IMR-90 (cell line): Measurements from ENCODE around the gene ADAMTSL2. TPM values are rescaled to one million over a fixed set of nuclear protein-coding genes. Genes with fewer than 3 reads are reported as not detected.

Source experiments
- ATAC-seq: fragments of 200-7000 bp; cut with Tn5 transposase; 2 replicates; pipeline ENCODE4 v1.9.1; 2020; ENCODE audit warnings: low read depth, mild to moderate bottlenecking, moderate library complexity
- BruUV-seq: library from RNA; stranded (reverse); fragments of 400-500 nt; replicated peaks from 2 replicates; lab custom pipeline; 2021; lab: Mats Ljungman, UMichigan
- CTCF ChIA-PET: fragments of 300-600 bp; formaldehyde crosslinking; extraction: SDS; loops from one replicate; lab custom pipeline; 2021; ENCODE audit warnings: antibody characterized with exemption; lab: Yijun Ruan, JAX
- POLR2A ChIA-PET: fragments of 300-600 bp; sonication (Branson Sonifier 250); formaldehyde crosslinking; loops from one replicate; lab custom pipeline; 2022; ENCODE audit warnings: antibody characterized with exemption; ENCODE audit not compliant: unreplicated experiment; lab: Charles Lee
- DNase-seq: peaks from one replicate; pipeline ENCODE4 v3.0.0; 2013
- H2AFZ ChIP-seq: replicated peaks from 2 replicates; pipeline ENCODE3; 2013; ENCODE audit warnings: low read length, mild to moderate bottlenecking; ENCODE audit not compliant: poor library complexity
- H2AK5ac ChIP-seq: 2 replicates; pipeline ENCODE4 v1.6.1; 2013; ENCODE audit warnings: low read depth, low read length, inconsistent platforms
- H2AK9ac ChIP-seq: replicated peaks from 2 replicates; pipeline ENCODE3; 2013; ENCODE audit warnings: mild to moderate bottlenecking, low read depth, low read length, moderate library complexity; ENCODE audit not compliant: poor library complexity
- H2BK120ac ChIP-seq: 2 replicates; pipeline ENCODE4 v1.6.1; 2013; ENCODE audit warnings: low read depth, low read length, inconsistent platforms
- H2BK15ac ChIP-seq: 3 replicates; pipeline ENCODE4 v1.6.1; 2013; ENCODE audit warnings: low read depth, low read length, inconsistent platforms
- H2BK20ac ChIP-seq: 2 replicates; pipeline ENCODE4 v1.6.1; 2013; ENCODE audit warnings: low read depth, mild to moderate bottlenecking, inconsistent platforms, low read length, moderate library complexity
- H2BK5ac ChIP-seq: 2 replicates; pipeline ENCODE4 v1.6.1; 2013; ENCODE audit warnings: mild to moderate bottlenecking, low read depth, low read length, inconsistent platforms; ENCODE audit not compliant: poor library complexity, severe bottlenecking
- H3K14ac ChIP-seq: replicated peaks from 2 replicates; pipeline ENCODE4 v1.6.1; 2013; ENCODE audit warnings: low read depth, low read length, inconsistent platforms
- H3K18ac ChIP-seq: 2 replicates; pipeline ENCODE4 v1.6.1; 2013; ENCODE audit warnings: low read depth, low read length, control low read depth
- H3K23ac ChIP-seq: 2 replicates; pipeline ENCODE4 v1.6.1; 2013; ENCODE audit warnings: low read depth, low read length, inconsistent platforms
- H3K27ac ChIP-seq: 2 replicates; pipeline ENCODE4 v1.5.1; 2013; ENCODE audit warnings: mild to moderate bottlenecking, control low read depth, low read length; ENCODE audit not compliant: insufficient read depth
- H3K27me3 ChIP-seq: 2 replicates; pipeline ENCODE4 v1.6.1; 2013; ENCODE audit warnings: low read length; ENCODE audit not compliant: control insufficient read depth, insufficient read depth
- H3K36me3 ChIP-seq: 2 replicates; pipeline ENCODE4 v1.6.1; 2013; ENCODE audit warnings: low read length, mixed read lengths; ENCODE audit not compliant: control insufficient read depth, insufficient read depth
- H3K4ac ChIP-seq: 2 replicates; pipeline ENCODE4 v1.6.1; 2013; ENCODE audit warnings: low read depth, low read length, inconsistent platforms
- H3K4me1 ChIP-seq: 2 replicates; pipeline ENCODE4 v1.6.1; 2013; ENCODE audit warnings: low read length, mixed read lengths; ENCODE audit not compliant: control insufficient read depth, insufficient read depth
- H3K4me2 ChIP-seq: 2 replicates; pipeline ENCODE4 v1.6.1; 2013; ENCODE audit warnings: low read depth, mild to moderate bottlenecking, control low read depth, low read length, moderate library complexity
- H3K4me3 ChIP-seq: 2 replicates; pipeline ENCODE4 v1.5.1; 2013; ENCODE audit warnings: low read depth, mild to moderate bottlenecking, control low read depth, low read length, moderate library complexity; ENCODE audit not compliant: insufficient read depth
- H3K56ac ChIP-seq: 2 replicates; pipeline ENCODE4 v1.6.1; 2013; ENCODE audit warnings: low read length, inconsistent platforms; ENCODE audit not compliant: insufficient read depth; ENCODE audit errors: extremely low read depth
- H3K79me1 ChIP-seq, 2 experiments: 2 replicates each; pipeline ENCODE4 v1.6.1; 2013; ENCODE audit warnings: low read length in 2 of 2, inconsistent platforms in 1 of 2, low read depth in 1 of 2
- H3K9ac ChIP-seq: 2 replicates; pipeline ENCODE4 v1.6.1; 2013; ENCODE audit warnings: low read depth, low read length, control low read depth
- H3K9me1 ChIP-seq: 2 replicates; pipeline ENCODE4 v1.6.1; 2013; ENCODE audit warnings: low read length, inconsistent platforms; ENCODE audit not compliant: insufficient read depth
- H3K9me3 ChIP-seq: 2 replicates; pipeline ENCODE4 v1.6.1; 2013; ENCODE audit warnings: low read length; ENCODE audit not compliant: control insufficient read depth, insufficient read depth
- H4K20me1 ChIP-seq: 2 replicates; pipeline ENCODE4 v1.6.1; 2013; ENCODE audit warnings: low read length, inconsistent platforms; ENCODE audit not compliant: insufficient read depth
- H4K5ac ChIP-seq: 2 replicates; pipeline ENCODE4 v1.6.1; 2013; ENCODE audit warnings: mild to moderate bottlenecking, low read depth, low read length, control low read depth
- H4K8ac ChIP-seq, 2 experiments: 2 replicates each; pipeline ENCODE4 v1.6.1; 2013; ENCODE audit warnings: low read depth in 2 of 2, low read length in 2 of 2, control low read depth in 1 of 2, inconsistent platforms in 1 of 2
- H4K91ac ChIP-seq: 2 replicates; pipeline ENCODE4 v1.6.1; 2013; ENCODE audit warnings: low read depth, low read length, inconsistent platforms; ENCODE audit not compliant: insufficient read depth
- BHLHE40 ChIP-seq: fragments of 150-350 bp; IDR thresholded peaks from 2 replicates; pipeline ENCODE4 v1.6.1; 2016; ENCODE audit warnings: mild to moderate bottlenecking, low read depth, low read length
- CEBPB ChIP-seq: IDR thresholded peaks from 2 replicates; pipeline ENCODE4 v1.6.1; 2012; ENCODE audit warnings: low read depth, low read length, improper control_type of control experiment
- CHD1 ChIP-seq: IDR thresholded peaks from 2 replicates; pipeline ENCODE4 v1.6.1; 2012; ENCODE audit warnings: low read depth, low read length, improper control_type of control experiment
- CTCF ChIP-seq: conservative IDR thresholded peaks from 2 replicates; pipeline ENCODE4 v1.5.1; 2012; ENCODE audit warnings: mild to moderate bottlenecking, low read depth, low read length, improper control_type of control experiment
- FOS ChIP-seq: fragments of 150-350 bp; IDR thresholded peaks from 2 replicates; pipeline ENCODE4 v1.6.1; 2016; ENCODE audit warnings: low read depth, low read length
- MAFK ChIP-seq: IDR thresholded peaks from 2 replicates; pipeline ENCODE4 v1.6.1; 2012; ENCODE audit warnings: low read depth, low read length, improper control_type of control experiment
- MAZ ChIP-seq: IDR thresholded peaks from 2 replicates; pipeline ENCODE4 v1.6.1; 2012; ENCODE audit warnings: low read depth, mild to moderate bottlenecking, low read length, improper control_type of control experiment, moderate library complexity, borderline replicate concordance
- MXI1 ChIP-seq: IDR thresholded peaks from 2 replicates; pipeline ENCODE4 v1.6.1; 2012; ENCODE audit warnings: low read depth, mild to moderate bottlenecking, low read length, moderate library complexity, borderline replicate concordance
- NFE2L2 ChIP-seq: fragments of 150-350 bp; IDR thresholded peaks from 2 replicates; pipeline ENCODE4 v1.6.1; 2016; ENCODE audit warnings: low read depth, mild to moderate bottlenecking, low read length
- POLR2A ChIP-seq: IDR thresholded peaks from 2 replicates; pipeline ENCODE4 v1.6.1; 2012; ENCODE audit warnings: mild to moderate bottlenecking, low read depth, low read length
- RAD21 ChIP-seq: IDR thresholded peaks from 2 replicates; pipeline ENCODE4 v1.6.1; 2012; ENCODE audit warnings: low read length, improper control_type of control experiment
- RCOR1 ChIP-seq: IDR thresholded peaks from 2 replicates; pipeline ENCODE4 v1.6.1; 2012; ENCODE audit warnings: mild to moderate bottlenecking, low read length, improper control_type of control experiment; ENCODE audit not compliant: insufficient replicate concordance
- RFX5 ChIP-seq: IDR thresholded peaks from 2 replicates; pipeline ENCODE4 v1.8.0; 2012; ENCODE audit warnings: low read depth, mild to moderate bottlenecking, low read length, moderate library complexity
- SMC3 ChIP-seq: fragments of 150-350 bp; IDR thresholded peaks from 2 replicates; pipeline ENCODE4 v1.6.1; 2016; ENCODE audit warnings: low read depth, mild to moderate bottlenecking, antibody characterized with exemption, low read length, moderate library complexity
- WGBS, 2 experiments: methylation state at CpG; one replicate each; pipeline versions ENCODE4 v1.1.5 to v1.1.7; 2013; ENCODE audit warnings: missing lambda C conversion rate in 2 of 2; ENCODE audit not compliant: insufficient read length in 1 of 2; ENCODE audit errors: extremely low coverage in 2 of 2; 5-methylcytosine and 5-hydroxymethylcytosine counted together
- dilution Hi-C: fragments of 300-500 bp; cut with HindIII; formaldehyde crosslinking; loops from one replicate; pipeline ENCODE4 v1.14.3; 2018; ENCODE audit warnings: low sequenced_read_pairs; ENCODE audit not compliant: unreplicated experiment
- in situ Hi-C: fragments of 300-500 bp; cut with MboI; formaldehyde crosslinking; loops from 3 replicates; pipeline ENCODE4 v1.14.3; 2019; ENCODE audit warnings: low sequenced_read_pairs, inconsistent platforms, mixed read lengths
- intact Hi-C: fragments of 100-400 bp; cut with micrococcal nuclease; formaldehyde crosslinking; loops from 2 replicates; pipeline ENCODE4 v1.10.0; 2022
- polyA plus RNA-seq, 3 experiments: library from polyadenylated mRNA; depleted of rRNA; stranded (reverse); fragments of >200 nt; gene quantifications; 2 replicates each; pipeline ENCODE4 v1.2.3, GENCODE V29; 2012; ENCODE audit warnings: low replicate concordance in 1 of 3
- total RNA-seq: library from RNA; depleted of rRNA; stranded (reverse); fragments of >200 nt; gene quantifications from 2 replicates; pipeline ENCODE4 v1.2.3, GENCODE V29; 2012
- TF ChIP-seq, protein P1 (sequence below): fragments of 150-350 bp; IDR thresholded peaks from 2 replicates; pipeline ENCODE4 v1.6.1; 2017; ENCODE audit warnings: mild to moderate bottlenecking, antibody characterized with exemption, low read length, low read depth

The ADAMTSL2 gene
- total and polyA plus RNA-seq, 2 of the 4 experiments (the other 2 are of a cell fraction), result not detected

GRCh38 chr9:133609311-133610098 lies 75.0 kb downstream of the ADAMTSL2 start, which contains the start of gene FAM163B (continued):
- no peak for TF ChIP-seq BHLHE40

- in situ Hi-C loops (no loop called here), intact Hi-C loops (no loop called here), dilution Hi-C loops (no loop called here)
- Histone ChIP-seq H3K27me3 (peaks cover 68% of the 10 kb centered on the region), H4K91ac (no peak overlapping the region), H2AK5ac (no peak overlapping the region), H2BK15ac (no peak overlapping the region), H3K4me1 (no peaks in the 10 kb centered on the region), H2BK5ac (no peak overlapping the region), H3K9me3 (no peaks in the 10 kb centered on the region), H3K36me3 (no peaks in the 10 kb centered on the region), H3K4me3 (no peak overlapping the region), H4K20me1 (no peaks in the 10 kb centered on the region), H2BK20ac (no peak overlapping the region), H3K79me1 (no peaks in the 10 kb centered on the region), H3K14ac (no peak overlapping the region), H3K4ac (no peak overlapping the region), H2AK9ac (no peak overlapping the region), H2AFZ (no peak overlapping the region), H4K5ac (no peak overlapping the region), H3K18ac (no peak overlapping the region), H3K27ac (no peak overlapping the region), H2BK120ac (no peak overlapping the region), H4K8ac (no peak overlapping the region), H3K9ac (no peak overlapping the region), H3K9me1 (no peaks in the 10 kb centered on the region), H3K4me2 (no peak overlapping the region), H3K56ac (no peak overlapping the region), H3K23ac (no peak overlapping the region)
- no peak for DNase-seq
- no TSS peak for BruUV-seq
- ChIA-PET POLR2A (no interaction called here), CTCF (no interaction called here)
- ATAC-seq, result no peak
- 72% methylated on average over 4 of the region's 5 CpGs; no CpG with 5 or more reads in 1 of the 2 experiments for WGBS, 2 experiments
- TF ChIP-seq POLR2A (no peak), NFE2L2 (no peak), MXI1 (no peak), CTCF (no peak), RFX5 (no peak), MAZ (no peak), FOS (no peak), SMC3 (no peak), RCOR1 (no peak), CHD1 (no peak), RAD21 (no peak), CEBPB (no peak), BHLHE40 (no peak), MAFK (no peak)
- TF ChIP-seq, protein P1, sequence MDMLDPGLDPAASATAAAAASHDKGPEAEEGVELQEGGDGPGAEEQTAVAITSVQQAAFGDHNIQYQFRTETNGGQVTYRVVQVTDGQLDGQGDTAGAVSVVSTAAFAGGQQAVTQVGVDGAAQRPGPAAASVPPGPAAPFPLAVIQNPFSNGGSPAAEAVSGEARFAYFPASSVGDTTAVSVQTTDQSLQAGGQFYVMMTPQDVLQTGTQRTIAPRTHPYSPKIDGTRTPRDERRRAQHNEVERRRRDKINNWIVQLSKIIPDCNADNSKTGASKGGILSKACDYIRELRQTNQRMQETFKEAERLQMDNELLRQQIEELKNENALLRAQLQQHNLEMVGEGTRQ, result no peak
These were observed 76.3 kb downstream of the ADAMTSL2 start for GRCh38 chr9:133610845-133611244.
